K562 (cell line): Measurements from ENCODE around the gene TBXAS1. TPM values are rescaled to one million over a fixed set of nuclear protein-coding genes. Genes with fewer than 3 reads are reported as not detected.

Experiments
- ATAC-seq: fragments of 200-7000 bp; cut with Tn5 transposase; 3 replicates; pipeline ENCODE4 v1.9.1; 2020; ENCODE audit warnings: moderate library complexity
- BruUV-seq: library from RNA; stranded (reverse); fragments of 400-500 nt; replicated peaks from 2 replicates; lab custom pipeline; 2021; lab: Mats Ljungman, UMichigan
- CTCF ChIA-PET: fragments of 300-600 bp; formaldehyde crosslinking; extraction: SDS; loops from one replicate; lab custom pipeline; 2021; ENCODE audit warnings: low intra/inter-chr PET ratio; lab: Yijun Ruan, JAX
- POLR2A ChIA-PET: fragments of 300-600, 350-650 bp; sonication (Branson Sonifier 250); formaldehyde crosslinking; extraction: SDS; loops from one replicate; lab custom pipeline; 2021; ENCODE audit warnings: antibody characterized with exemption, inconsistent platforms; lab: Yijun Ruan, JAX
- DNase-seq, 4 experiments: peaks; one replicate each; pipeline versions ENCODE4 v3.0.0 to v3.0.0-alpha.2; 2011 to 2018; ENCODE audit warnings: low spot score in 3 of 4, mixed read lengths in 3 of 4; ENCODE audit errors: extremely low read depth in 1 of 4
- FAIRE-seq: peaks from 2 replicates; lab custom pipeline; 2011; peaks lifted over from hg19 to GRCh38; lab: Jason Lieb, UNC
- H2AFZ ChIP-seq: 2 replicates; pipeline ENCODE4 v1.6.0; 2011; ENCODE audit warnings: low read depth, low read length, control low read depth, inconsistent platforms
- H3K27ac ChIP-seq: fragments of 200-600 bp; 3 replicates; pipeline ENCODE4 v1.8.0; 2011; ENCODE audit warnings: low read depth, mild to moderate bottlenecking, control low read depth, inconsistent platforms, low read length, moderate library complexity, mixed read lengths; ENCODE audit errors: extremely low read depth
- H3K27me3 ChIP-seq, 2 experiments: fragments of 300-600 bp in 1 of 2; 2 replicates in 1 of 2; 3 replicates in 1 of 2; pipeline versions ENCODE4 v1.6.0 to v1.8.0; 2011; ENCODE audit warnings: inconsistent platforms in 2 of 2, low read length in 2 of 2, mild to moderate bottlenecking in 1 of 2, mixed read lengths in 1 of 2, moderate library complexity in 1 of 2; ENCODE audit not compliant: control insufficient read depth in 2 of 2, insufficient read depth in 2 of 2
- H3K36me3 ChIP-seq: fragments of 300-600 bp; 3 replicates; pipeline ENCODE4 v1.8.0; 2011; ENCODE audit warnings: mild to moderate bottlenecking, low read length, inconsistent platforms; ENCODE audit not compliant: control insufficient read depth, insufficient read depth
- H3K4me1 ChIP-seq, 2 experiments: fragments of 200-600 bp in 1 of 2; replicated peaks in 1 of 2; 2 replicates in 1 of 2; 3 replicates in 1 of 2; pipeline versions ENCODE4 v1.5.1 to v1.8.0; 2011; ENCODE audit warnings: inconsistent platforms in 2 of 2, low read length in 2 of 2, mild to moderate bottlenecking in 1 of 2, mixed read lengths in 1 of 2, moderate library complexity in 1 of 2; ENCODE audit not compliant: control insufficient read depth in 2 of 2, insufficient read depth in 2 of 2
- H3K4me2 ChIP-seq: 2 replicates; pipeline ENCODE4 v1.6.1; 2011; ENCODE audit warnings: low read length, control low read depth, inconsistent platforms, mixed read lengths; ENCODE audit not compliant: insufficient read depth
- H3K4me3 ChIP-seq: fragments of 200-600 bp; sonication (generic), shearing (Covaris generic); 2 replicates; pipeline ENCODE4 v1.5.1; 2016; ENCODE audit warnings: control low read depth, inconsistent platforms
- H3K79me2 ChIP-seq: fragments of 200-600 bp; 3 replicates; pipeline ENCODE4 v1.8.0; 2011; ENCODE audit warnings: low read length, inconsistent platforms; ENCODE audit not compliant: control insufficient read depth, insufficient read depth
- H3K9ac ChIP-seq, 2 experiments: 2 replicates each; pipeline versions ENCODE4 v1.6.0 to v1.6.1; 2011; ENCODE audit warnings: low read depth in 2 of 2, low read length in 2 of 2, control low read depth in 1 of 2, inconsistent platforms in 1 of 2, mild to moderate bottlenecking in 1 of 2, mixed read lengths in 1 of 2; ENCODE audit not compliant: insufficient read depth in 1 of 2
- H3K9me1 ChIP-seq: one replicate; pipeline ENCODE4 v1.6.0; 2011; ENCODE audit warnings: inconsistent platforms, mild to moderate bottlenecking, low read length, moderate library complexity; ENCODE audit not compliant: control insufficient read depth, insufficient read depth
- H3K9me3 ChIP-seq: replicated peaks from 2 replicates; pipeline ENCODE4 v1.5.1; 2011; ENCODE audit warnings: low read depth, low read length, inconsistent platforms; ENCODE audit not compliant: control insufficient read depth, insufficient read depth
- H4K20me1 ChIP-seq: replicated peaks from 2 replicates; pipeline ENCODE4 v1.6.1; 2011; ENCODE audit warnings: low read length, inconsistent platforms, mixed read lengths; ENCODE audit not compliant: control insufficient read depth, insufficient read depth
- BCL6 ChIP-seq: fragments of 250-450 bp; sonication (Bioruptor Pico); IDR thresholded peaks from 2 replicates; pipeline ENCODE4 v1.4.0; 2020
- GABPB1 ChIP-seq: sonication (generic); formaldehyde crosslinking; IDR thresholded peaks from 2 replicates; pipeline ENCODE4 v1.8.0; 2022; ENCODE audit warnings: mild to moderate bottlenecking, missing genetic modification reagents
- HDGF ChIP-seq: fragments of 450-650 bp; IDR thresholded peaks from 2 replicates; pipeline ENCODE4 v1.6.1; 2016
- MAFK ChIP-seq: IDR thresholded peaks from 2 replicates; pipeline ENCODE4 v1.6.1; 2011; ENCODE audit warnings: low read length, improper control_type of control experiment
- MEF2D ChIP-seq: conservative IDR thresholded peaks from 2 replicates; pipeline ENCODE4 v1.6.1; 2016; ENCODE audit warnings: low read depth, missing genetic modification characterization, missing compliant biosample characterization
- PRPF4 ChIP-seq: fragments of 200-400 bp; formaldehyde crosslinking; IDR thresholded peaks from one replicate; pipeline ENCODE4 v1.6.1; 2017; ENCODE audit warnings: low read length, low read depth, mild to moderate bottlenecking; ENCODE audit not compliant: insufficient read depth, poor library complexity, severe bottlenecking
- SETDB1 ChIP-seq: IDR thresholded peaks from one replicate; pipeline ENCODE4 v1.6.1; 2012; ENCODE audit warnings: low read length, control low read depth, inconsistent platforms
- ZNF347 ChIP-seq: fragments of 450-650 bp; formaldehyde crosslinking; IDR thresholded peaks from 2 replicates; pipeline ENCODE4 v1.4.0; 2020; ENCODE audit warnings: low read depth, mild to moderate bottlenecking, moderate library complexity
- WGBS: fragments of 100-300 bp; shearing (Covaris generic); methylation state at CpG from one replicate; pipeline ENCODE4 v1.1.6; 2016; ENCODE audit warnings: low coverage, mixed read lengths; ENCODE audit not compliant: insufficient coverage; ENCODE audit errors: missing lambda C conversion rate; 5-methylcytosine and 5-hydroxymethylcytosine counted together
- in situ Hi-C: fragments of 300-500 bp; cut with MboI; formaldehyde crosslinking; loops from 4 replicates; pipeline ENCODE4 v1.15.0; 2018; ENCODE audit warnings: inconsistent platforms, mixed read lengths
- intact Hi-C: fragments of 100-400 bp; cut with micrococcal nuclease; formaldehyde crosslinking; loops from 2 replicates; pipeline ENCODE4 v1.14.2; 2022
- polyA plus RNA-seq, 8 experiments: library from polyadenylated mRNA; depleted of rRNA in 4 of 8; stranded (reverse) in 5 of 8; unstranded in 3 of 8; fragments of >200 nt; fragmentation: Nextera tagmentation in 2 of 8; fragmentation: Illumina TruSeq in 1 of 8; extraction: Ambion mirVana in 2 of 8; extraction: Trizol in 1 of 8; gene quantifications; 2 replicates each; pipeline versions ENCODE4 v1.2.1 to v1.2.3, GENCODE V29; 2011 to 2014; ENCODE audit warnings: inconsistent platforms in 1 of 8, missing spikeins in 1 of 8
- total RNA-seq, 7 experiments: library from RNA; depleted of rRNA in 6 of 7; stranded (reverse); fragments of >200 nt in 6 of 7; fragmentation: Illumina TruSeq in 2 of 7; extraction: Trizol in 2 of 7; gene quantifications; 2 replicates each; pipeline versions ENCODE4 v1.2.1 to v1.2.3, GENCODE V29; 2011 to 2021; ENCODE audit warnings: low replicate concordance in 1 of 7
- TF ChIP-seq, protein P1 (sequence below): fragments of 250-450 bp; sonication (Bioruptor Pico); IDR thresholded peaks from 2 replicates; pipeline ENCODE4 v1.5.0; 2020; ENCODE audit warnings: mild to moderate bottlenecking

The TBXAS1 gene
- total and polyA plus RNA-seq, 9 of the 15 experiments (the other 6 are each of a cell fraction or from before 2014, with no cell fraction given): 1.1 to 8.3 (median 1.9) TPM

- in situ Hi-C loops (no loop called here), intact Hi-C loops (no loop called here)
- DNase-seq: no peak
- no peak overlapping the region for H2AFZ ChIP-seq
- H3K4me3 ChIP-seq: no peak overlapping the region
- no peak overlapping the region for H3K9ac ChIP-seq
- BruUV-seq: no TSS peak
- WGBS: 14% methylated on average over 4 of the region's 4 CpGs
- ChIA-PET CTCF (no interaction called here), POLR2A (interaction anchor here (0.8 to 1.4 kb wide), 4 partner anchors 16 to 129 kb away, joined by 3 to 5 read pairs (median 4); no protein-coding TSS in a partner anchor)
- no peaks in the 10 kb centered on the region for H3K4me1 ChIP-seq
- ATAC-seq: no peak
- peaks cover 2 to 8% of the 10 kb centered on the region in 2 experiments; a peak in 4 of 5 replicates for H3K27me3 ChIP-seq
- no peak for FAIRE-seq
- no peaks in the 10 kb centered on the region for H3K79me2 ChIP-seq
- H3K4me2 ChIP-seq: no peak overlapping the region
- no peaks in the 10 kb centered on the region for H3K9me1 ChIP-seq
- H3K27ac ChIP-seq: no peak overlapping the region
- TF ChIP-seq GABPB1 (CRISPR knock-in tag) (no peak), HDGF (no peak), MAFK (no peak), PRPF4 (no peak), MEF2D (tag) (no peak), BCL6 (no peak), SETDB1 (no peak), ZNF347 (CRISPR knock-in tag) (no peak)
- TF ChIP-seq, protein P1, sequence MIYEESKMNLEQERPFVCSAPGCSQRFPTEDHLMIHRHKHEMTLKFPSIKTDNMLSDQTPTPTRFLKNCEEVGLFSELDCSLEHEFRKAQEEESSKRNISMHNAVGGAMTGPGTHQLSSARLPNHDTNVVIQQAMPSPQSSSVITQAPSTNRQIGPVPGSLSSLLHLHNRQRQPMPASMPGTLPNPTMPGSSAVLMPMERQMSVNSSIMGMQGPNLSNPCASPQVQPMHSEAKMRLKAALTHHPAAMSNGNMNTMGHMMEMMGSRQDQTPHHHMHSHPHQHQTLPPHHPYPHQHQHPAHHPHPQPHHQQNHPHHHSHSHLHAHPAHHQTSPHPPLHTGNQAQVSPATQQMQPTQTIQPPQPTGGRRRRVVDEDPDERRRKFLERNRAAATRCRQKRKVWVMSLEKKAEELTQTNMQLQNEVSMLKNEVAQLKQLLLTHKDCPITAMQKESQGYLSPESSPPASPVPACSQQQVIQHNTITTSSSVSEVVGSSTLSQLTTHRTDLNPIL (CRISPR knock-in tag): no peak
- H4K20me1 ChIP-seq: no peaks in the 10 kb centered on the region
- H3K9me3 ChIP-seq: peaks cover 4% of the 10 kb centered on the region
- H3K36me3 ChIP-seq: no peaks in the 10 kb centered on the region
These were observed 17.2 kb downstream of the TBXAS1 start for GRCh38 chr7:139846297-139846696.
